Esophagus muscularis mucosa (tissue), 4 donors: ENCODE results near the gene NXT1. TPM values are rescaled to one million over a fixed set of nuclear protein-coding genes. Genes with fewer than 3 reads are reported as not detected.

ENCODE experiments used
- DNase-seq: peaks from one replicate; pipeline ENCODE4 v3.0.0-alpha.2; 2017; ENCODE audit errors: extremely low spot score
- H3K27ac ChIP-seq, 4 donors: fragments of 200-600 bp; sonication (generic); replicated peaks in 1 of 4; 1 replicate in 3 of 4; 2 replicates in 1 of 4; pipeline ENCODE4 v1.5.1; 2016 to 2019; ENCODE audit warnings: mild to moderate bottlenecking in 1 of 4
- H3K27me3 ChIP-seq, 4 donors: fragments of 200-600 bp; sonication (generic); one replicate each; pipeline versions ENCODE4 v1.5.1 to v1.6.0; 2016 to 2019
- H3K36me3 ChIP-seq, 4 donors: fragments of 200-600 bp; sonication (generic); one replicate each; pipeline ENCODE4 v1.5.1; 2016 to 2019
- H3K4me1 ChIP-seq, 4 donors: fragments of 200-600 bp; sonication (generic); one replicate each; pipeline ENCODE4 v1.5.1; 2016 to 2019
- H3K4me3 ChIP-seq, 4 donors: fragments of 200-600 bp; sonication (generic); 1 replicate in 2 of 4; 2 replicates in 2 of 4; pipeline ENCODE4 v1.5.1; 2016 to 2019; ENCODE audit warnings: mild to moderate bottlenecking in 4 of 4, moderate library complexity in 1 of 4
- H3K9me3 ChIP-seq, 4 donors: fragments of 200-600 bp; sonication (generic); 1 replicate in 3 of 4; 2 replicates in 1 of 4; pipeline ENCODE4 v1.5.1; 2016 to 2019
- CTCF ChIP-seq, 3 experiments: fragments of 200-600 bp in 2 of 3; fragments of 450-650 bp in 1 of 3; sonication (generic) in 2 of 3; IDR thresholded peaks; one replicate each; pipeline ENCODE4 v1.5.1; 2017 to 2019; ENCODE audit warnings: antibody characterized with exemption in 3 of 3, mild to moderate bottlenecking in 2 of 3, moderate library complexity in 1 of 3
- EP300 ChIP-seq: sonication (generic); formaldehyde crosslinking; IDR thresholded peaks from one replicate; pipeline ENCODE4 v1.6.1; 2017; ENCODE audit warnings: antibody characterized with exemption
- POLR2A ChIP-seq: fragments of 450-650 bp; IDR thresholded peaks from one replicate; pipeline ENCODE4 v1.6.1; 2017; ENCODE audit warnings: antibody characterized with exemption, moderate library complexity, mild to moderate bottlenecking, low read depth
- POLR2AphosphoS5 ChIP-seq, 2 donors: sonication (generic); formaldehyde crosslinking; IDR thresholded peaks; one replicate each; pipeline ENCODE4 v1.6.1; 2017; ENCODE audit warnings: antibody characterized with exemption in 2 of 2
- WGBS: methylation state at CpG from one replicate; pipeline ENCODE4 v1.1.5; 2018; 5-methylcytosine and 5-hydroxymethylcytosine counted together
- intact Hi-C: fragments of 100-400 bp; cut with DNase I; formaldehyde crosslinking; loops from one replicate; pipeline ENCODE4 v1.15.1; 2023
- total RNA-seq, 4 donors: library from RNA; depleted of rRNA; stranded (reverse); fragments of >200 nt; gene quantifications; one replicate each; pipeline versions ENCODE4 v1.1.0 to v1.2.1, GENCODE V29; 2016

The NXT1 gene
- total RNA-seq, 4 donors from 2014 or later, result 19.5 to 59.0 (median 27.4) TPM

- 97% methylated on average over 4 of the region's 4 CpGs for WGBS
- no peaks in the 10 kb centered on the region for H3K9me3 ChIP-seq
- no peaks in the 10 kb centered on the region for H3K27me3 ChIP-seq
- no peak overlapping the region for H3K27ac ChIP-seq
- peaks cover 22 to 64% (median 53%) of the 10 kb centered on the region in 4 donors for H3K36me3 ChIP-seq
- no peak overlapping the region for H3K4me3 ChIP-seq
- no peak for DNase-seq
- H3K4me1 ChIP-seq, result peaks cover 9 to 17% (median 12%) of the 10 kb centered on the region in 4 donors
- intact Hi-C loops, result no loop called here
- TF ChIP-seq EP300, result no peak
- TF ChIP-seq POLR2AphosphoS5 (IDR thresholded peaks at IDR 0.05), result no peak
- no peak for TF ChIP-seq CTCF (IDR thresholded peaks at IDR 0.05)
- no peak for TF ChIP-seq POLR2A
Observed at GRCh38 chr20:23393996-23394775, 43.6 kb downstream of the NXT1 start.

DNA sequence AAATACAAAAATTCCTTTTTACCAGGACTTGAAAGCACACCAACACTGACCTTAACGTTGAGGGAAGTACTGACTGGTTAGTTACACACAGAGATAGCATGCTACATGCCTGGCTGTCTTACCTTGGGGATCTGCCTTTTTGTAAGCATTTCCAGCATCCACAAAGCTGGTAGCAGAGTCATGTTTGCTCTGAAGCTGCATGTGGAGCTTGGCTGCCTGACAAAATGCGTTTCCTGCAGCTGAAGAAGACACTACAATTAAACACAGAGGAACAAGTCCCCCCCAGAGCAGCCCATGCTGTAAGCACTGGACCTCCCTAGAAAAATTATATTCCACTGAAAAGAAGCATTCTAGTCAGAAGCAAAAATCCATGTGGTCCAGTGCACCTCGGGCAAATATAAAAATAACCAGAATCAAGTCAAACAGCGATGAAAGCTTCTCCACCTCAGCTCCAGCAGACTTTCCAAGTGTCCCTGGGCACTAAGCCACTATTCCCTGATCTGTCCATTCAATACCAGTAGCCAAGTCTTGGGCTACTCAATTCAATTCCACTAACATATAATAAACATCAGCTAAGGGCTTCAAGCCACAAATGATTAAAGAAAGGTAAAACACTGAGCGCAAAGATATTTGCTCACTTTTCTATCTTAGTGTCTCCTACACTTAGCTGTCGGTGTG is 46.5 kb downstream of the NXT1 start:
- Histone ChIP-seq H3K36me3 (peaks cover 22 to 57% (median 34%) of the 10 kb centered on the region in 4 donors), H3K4me1 (peaks cover 9 to 17% (median 12%) of the 10 kb centered on the region in 4 donors), H3K9me3 (no peaks in the 10 kb centered on the region), H3K27me3 (no peaks in the 10 kb centered on the region), H3K27ac (no peak overlapping the region), H3K4me3 (no peak overlapping the region)
- no peak for TF ChIP-seq EP300
- whole genome bisulfite sequencing, result 60% methylated on average over 6 of the region's 6 CpGs
- peak; percentile 79 for DNase-seq
- intact Hi-C loops, result no loop called here

DNA sequence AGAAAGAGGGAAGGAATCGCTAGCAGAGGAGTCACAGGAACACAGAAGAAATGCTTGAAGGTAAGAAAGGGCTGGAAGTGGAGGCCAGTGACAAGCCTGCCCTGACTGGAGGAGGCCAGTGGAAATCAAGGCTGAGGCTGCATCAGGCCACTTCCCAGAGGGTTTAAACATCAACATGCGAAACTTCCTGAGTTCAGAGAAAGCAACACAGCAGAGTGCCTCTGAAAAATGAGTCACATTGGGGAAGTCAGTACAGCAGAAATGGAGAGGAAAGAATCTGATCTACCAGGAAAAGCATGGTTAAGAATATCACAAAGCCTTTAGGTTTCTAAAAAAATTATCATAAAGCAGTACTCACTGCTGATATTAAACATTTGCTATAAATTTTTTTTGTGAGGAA is 47.4 kb downstream of the NXT1 start:
- TF ChIP-seq POLR2AphosphoS5 (IDR thresholded peaks at IDR 0.05) (no peak), CTCF (IDR thresholded peaks at IDR 0.05) (no peak), POLR2A (no peak), EP300 (no peak)
- no peaks in the 10 kb centered on the region for H3K27me3 ChIP-seq
- H3K4me3 ChIP-seq, result no peak overlapping the region
- no peak overlapping the region for H3K27ac ChIP-seq
- peak; percentile 45 for DNase-seq
- intact Hi-C loops, result no loop called here
- H3K36me3 ChIP-seq, result peaks cover 15 to 49% (median 27%) of the 10 kb centered on the region in 4 donors
- H3K9me3 ChIP-seq, result no peaks in the 10 kb centered on the region
- H3K4me1 ChIP-seq, result peaks cover 9 to 17% (median 12%) of the 10 kb centered on the region in 4 donors
- WGBS, result 58% methylated on average over 2 of the region's 2 CpGs

DNA sequence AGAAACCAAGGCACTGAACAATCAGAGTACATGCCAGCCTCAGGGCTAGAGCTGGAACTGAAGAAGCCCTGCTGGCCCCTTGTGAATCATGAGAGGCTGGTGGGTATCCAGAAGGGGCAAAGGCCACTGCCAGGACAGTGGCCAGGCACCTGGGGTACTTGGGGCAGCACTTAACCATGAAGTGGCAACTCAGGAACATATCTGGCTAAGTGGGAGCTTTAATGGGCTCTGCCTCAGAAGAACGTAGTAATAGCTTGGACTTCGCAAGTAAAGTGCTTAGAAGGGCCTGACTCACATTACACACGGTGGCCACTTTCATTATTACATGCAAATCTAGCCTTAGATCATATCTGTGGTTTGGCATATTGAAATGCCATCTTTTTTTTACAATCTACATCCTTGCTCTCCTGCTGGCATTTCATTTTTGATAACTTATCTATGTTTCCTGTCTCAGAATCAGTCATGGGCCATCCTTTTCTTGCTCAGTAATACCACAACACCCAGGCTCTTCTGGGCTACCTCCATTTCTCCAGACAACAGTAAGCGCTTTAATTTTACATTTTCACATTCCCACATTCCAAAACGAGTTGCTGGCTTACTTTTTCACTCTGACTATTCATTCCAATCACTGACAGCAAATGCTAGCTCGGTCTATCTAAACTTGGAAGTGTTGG is 49.1 kb downstream of the NXT1 start:
- H3K27ac ChIP-seq, result no peak overlapping the region

More for the DNA sequence above, 49.1 kb downstream of the NXT1 start:
- no peaks in the 10 kb centered on the region for H3K27me3 ChIP-seq
- WGBS, result 75% methylated on average over 6 of the region's 6 CpGs
- no peaks in the 10 kb centered on the region for H3K9me3 ChIP-seq
- no peak overlapping the region for H3K4me3 ChIP-seq
- H3K36me3 ChIP-seq, result peaks cover 0 to 31% (median 10%) of the 10 kb centered on the region in 4 donors
- intact Hi-C loops, result no loop called here
- no peak for DNase-seq
- TF ChIP-seq CTCF (IDR thresholded peaks at IDR 0.05) (no peak), POLR2AphosphoS5 (IDR thresholded peaks at IDR 0.05) (no peak), EP300 (no peak), POLR2A (no peak)
- peaks cover 17 to 29% (median 24%) of the 10 kb centered on the region in 4 donors for H3K4me1 ChIP-seq
